WTC11 (cell line): Measurements from ENCODE around the gene GPR162. TPM values are rescaled to one million over a fixed set of nuclear protein-coding genes. Genes with fewer than 3 reads are reported as not detected.

Source experiments
- ATAC-seq: fragments of 200-7000 bp; cut with Tn5 transposase; 2 replicates; pipeline ENCODE4 v1.10.0; 2021; ENCODE audit warnings: mild to moderate bottlenecking, moderate library complexity
- CTCF ChIA-PET: fragments of 300-600 bp; sonication (Branson Sonifier 250); formaldehyde crosslinking; loops from one replicate; lab custom pipeline; 2021; ENCODE audit warnings: antibody characterized with exemption; lab: Charles Lee
- POLR2A ChIA-PET: fragments of 350-600 bp; sonication (Branson Sonifier 250); formaldehyde crosslinking; loops from one replicate; lab custom pipeline; 2021; ENCODE audit warnings: antibody characterized with exemption; lab: Charles Lee
- DNase-seq: peaks from one replicate; pipeline ENCODE4 v3.0.0; 2021; ENCODE audit warnings: low spot score
- H3K27ac Mint-ChIP-seq: 2 replicates; pipeline ENCODE4 v1.8.0; 2021; ENCODE audit warnings: mixed read lengths
- H3K27me3 Mint-ChIP-seq: 2 replicates; pipeline ENCODE4 v1.8.0; 2021; ENCODE audit warnings: low read depth, mild to moderate bottlenecking, moderate library complexity, mixed read lengths
- H3K36me3 Mint-ChIP-seq: 2 replicates; pipeline ENCODE4 v1.8.0; 2021; ENCODE audit warnings: mixed read lengths
- H3K4me1 Mint-ChIP-seq: 2 replicates; pipeline ENCODE4 v1.8.0; 2022; ENCODE audit warnings: mixed read lengths
- H3K4me3 Mint-ChIP-seq: 2 replicates; pipeline ENCODE4 v1.8.0; 2021; ENCODE audit warnings: mild to moderate bottlenecking, moderate library complexity, mixed read lengths
- H3K9me3 Mint-ChIP-seq: 2 replicates; pipeline ENCODE4 v1.8.0; 2021; ENCODE audit warnings: mixed read lengths
- AFF4 ChIP-seq: sonication (generic); formaldehyde crosslinking; IDR thresholded peaks from 2 replicates; pipeline ENCODE4 v1.8.1; 2023; ENCODE audit warnings: mild to moderate bottlenecking, missing genetic modification reagents, borderline replicate concordance
- CDX4 ChIP-seq: fragments of 250-450 bp; sonication (Bioruptor Pico); IDR thresholded peaks from 2 replicates; pipeline ENCODE4 v1.9.0; 2021; ENCODE audit warnings: moderate library complexity, mild to moderate bottlenecking, inconsistent platforms, borderline replicate concordance
- CREM ChIP-seq: sonication (generic); formaldehyde crosslinking; IDR thresholded peaks from 2 replicates; pipeline ENCODE4 v1.8.1; 2022; ENCODE audit warnings: mild to moderate bottlenecking, missing genetic modification reagents, moderate library complexity
- IRF2 ChIP-seq: sonication (generic); formaldehyde crosslinking; IDR thresholded peaks from 2 replicates; pipeline ENCODE4 v1.8.0; 2022; ENCODE audit warnings: low read depth, missing genetic modification reagents, borderline replicate concordance
- MXD4 ChIP-seq: fragments of 250-450 bp; sonication (Bioruptor Pico); IDR thresholded peaks from 2 replicates; pipeline ENCODE4 v1.8.0; 2021; ENCODE audit warnings: mild to moderate bottlenecking, moderate library complexity, borderline replicate concordance
- NR1H2 ChIP-seq: sonication (generic); formaldehyde crosslinking; IDR thresholded peaks from 2 replicates; pipeline ENCODE4 v1.9.0; 2021; ENCODE audit warnings: mild to moderate bottlenecking, moderate library complexity, missing genetic modification reagents
- PRRX2 ChIP-seq: fragments of 250-450 bp; sonication (Bioruptor Pico); IDR thresholded peaks from 2 replicates; pipeline ENCODE4 v1.8.0; 2021; ENCODE audit warnings: mild to moderate bottlenecking
- SMAD3 ChIP-seq: sonication (generic); formaldehyde crosslinking; IDR thresholded peaks from 2 replicates; pipeline ENCODE4 v1.8.0; 2022; ENCODE audit warnings: missing genetic modification reagents, mild to moderate bottlenecking, borderline replicate concordance
- SOX15 ChIP-seq: fragments of 250-450 bp; sonication (Bioruptor Pico); IDR thresholded peaks from 2 replicates; pipeline ENCODE4 v1.9.0; 2021; ENCODE audit warnings: mild to moderate bottlenecking
- TEAD4 ChIP-seq: sonication (generic); formaldehyde crosslinking; IDR thresholded peaks from 2 replicates; pipeline ENCODE4 v1.8.0; 2022; ENCODE audit warnings: mild to moderate bottlenecking, missing genetic modification reagents
- TP53 ChIP-seq: sonication (generic); formaldehyde crosslinking; IDR thresholded peaks from 2 replicates; pipeline ENCODE4 v1.8.1; 2023; ENCODE audit warnings: mild to moderate bottlenecking, missing genetic modification reagents
- ZBTB21 ChIP-seq: sonication (generic); formaldehyde crosslinking; IDR thresholded peaks from 2 replicates; pipeline ENCODE4 v1.8.1; 2023; ENCODE audit warnings: mild to moderate bottlenecking, missing genetic modification reagents, borderline replicate concordance
- ZNF121 ChIP-seq: sonication (generic); formaldehyde crosslinking; IDR thresholded peaks from 2 replicates; pipeline ENCODE4 v1.8.0; 2023; ENCODE audit warnings: missing genetic modification reagents
- ZNF263 ChIP-seq: sonication (generic); formaldehyde crosslinking; IDR thresholded peaks from 2 replicates; pipeline ENCODE4 v1.8.1; 2022; ENCODE audit warnings: low read depth, mild to moderate bottlenecking, moderate library complexity, missing genetic modification reagents
- ZNF317 ChIP-seq: sonication (generic); formaldehyde crosslinking; IDR thresholded peaks from 2 replicates; pipeline ENCODE4 v1.8.1; 2023; ENCODE audit warnings: low read depth, mild to moderate bottlenecking, moderate library complexity, missing genetic modification reagents, borderline replicate concordance
- ZNF425 ChIP-seq: fragments of 250-450 bp; sonication (Bioruptor Pico); conservative IDR thresholded peaks from 2 replicates; pipeline ENCODE4 v1.9.0; 2021; ENCODE audit warnings: mild to moderate bottlenecking
- ZNF512 ChIP-seq: sonication (generic); formaldehyde crosslinking; IDR thresholded peaks from 2 replicates; pipeline ENCODE4 v1.8.1; 2022; ENCODE audit warnings: missing genetic modification reagents, borderline replicate concordance
- total RNA-seq: library from RNA; stranded (reverse); gene quantifications from 3 replicates; pipeline ENCODE4 v1.2.3, GENCODE V29; 2021
- TF ChIP-seq, protein P1 (sequence below): sonication (generic); formaldehyde crosslinking; IDR thresholded peaks from 2 replicates; pipeline ENCODE4 v1.8.1; 2023; ENCODE audit warnings: mild to moderate bottlenecking, missing genetic modification reagents
- TF ChIP-seq, protein P2 (sequence below): fragments of 250-450 bp; sonication (Bioruptor Pico); IDR thresholded peaks from 2 replicates; pipeline ENCODE4 v2.1.2; 2022; ENCODE audit warnings: mild to moderate bottlenecking, moderate library complexity

GPR162 gene
- total RNA-seq, 1 experiment from 2014 or later, result 7.3 TPM

DNA sequence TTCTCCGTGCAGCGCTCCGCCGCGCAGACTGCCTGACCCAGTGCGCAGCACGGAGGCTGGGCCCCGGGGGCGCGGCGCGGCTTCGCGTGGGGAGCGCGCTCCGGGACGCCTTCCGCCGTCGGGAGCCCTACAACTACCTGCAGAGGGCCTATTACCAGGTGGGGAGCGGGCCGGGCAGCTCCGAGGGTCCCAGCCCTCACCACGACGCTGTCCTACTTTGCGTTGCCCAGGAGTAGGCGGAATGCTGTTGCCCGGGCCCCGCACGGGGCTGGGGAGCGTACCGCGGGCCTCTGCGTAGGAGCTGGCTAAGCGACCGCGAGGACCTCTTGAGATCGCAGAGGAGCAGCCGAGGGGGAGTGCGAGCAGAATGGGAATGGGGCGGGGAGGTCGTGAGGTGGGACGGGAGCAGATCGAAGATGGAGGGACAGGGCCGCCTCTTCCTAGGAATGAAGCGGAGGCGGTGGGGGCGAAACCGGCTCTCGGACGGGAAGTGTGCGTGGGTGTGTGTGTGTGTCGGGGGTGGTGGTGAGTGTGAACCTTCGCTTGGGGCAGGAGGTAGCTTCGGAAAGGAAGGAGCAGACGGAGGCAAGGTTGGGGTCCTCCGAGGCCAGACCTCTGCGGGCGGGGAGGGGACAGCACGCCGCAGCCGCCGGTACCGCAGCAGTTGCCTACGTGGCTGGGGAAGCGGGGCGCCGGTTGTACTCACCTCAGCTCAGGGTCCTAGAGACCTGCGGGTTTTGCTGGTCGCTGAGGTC lies 7.3 kb downstream of the GPR162 start (continued):
- TF ChIP-seq ZNF425 (CRISPR knock-in tag) (no peak), SOX15 (CRISPR knock-in tag) (no peak), ZNF121 (CRISPR knock-in tag) (no peak), ZBTB21 (CRISPR knock-in tag) (no peak), MXD4 (no peak), AFF4 (CRISPR knock-in tag) (no peak), NR1H2 (CRISPR knock-in tag) (no peak), TEAD4 (CRISPR knock-in tag) (no peak), ZNF317 (CRISPR knock-in tag) (no peak), CREM (CRISPR knock-in tag) (peak; percentile 50; the same call in 1 of the 2 replicates), PRRX2 (CRISPR knock-in tag) (no peak), ZNF512 (CRISPR knock-in tag) (0 out of 2 replicates have a peak, but pooled peaks have one; percentile 23), SMAD3 (CRISPR knock-in tag) (no peak)

GRCh38 chr12:6829536-6830220 lies 8.1 kb downstream of the GPR162 start:
- DNase-seq (peak; percentile 47), ATAC-seq (peak; percentile 26)
- Mint-ChIP-seq H3K4me1 (peaks cover 37% of the 10 kb centered on the region), H3K36me3 (peaks cover 35% of the 10 kb centered on the region), H3K27ac (peak overlapping the region; percentile 94), H3K27me3 (peaks cover 19% of the 10 kb centered on the region), H3K4me3 (peak overlapping the region; percentile 99), H3K9me3 (no peaks in the 10 kb centered on the region)
- CTCF ChIA-PET, result interaction anchor here (0.6 to 8.9 kb wide), 10 partner anchors 23 to 1883 kb away, joined by 3 to 110 read pairs (median 5); partner anchors contain the start of genes COPS7A, LAG3, MLF2 and PTMS
- POLR2A ChIA-PET, result interaction anchor here (0.5 to 1.9 kb wide), 5 partner anchors 19 to 379 kb away, joined by 3 to 7 read pairs (median 3); partner anchors contain the start of genes CDCA3 and PTMS
- TF ChIP-seq ZNF263 (CRISPR knock-in tag) (no peak), CDX4 (no peak), TP53 (CRISPR knock-in tag) (no peak), IRF2 (no peak)
- TF ChIP-seq, protein P1, sequence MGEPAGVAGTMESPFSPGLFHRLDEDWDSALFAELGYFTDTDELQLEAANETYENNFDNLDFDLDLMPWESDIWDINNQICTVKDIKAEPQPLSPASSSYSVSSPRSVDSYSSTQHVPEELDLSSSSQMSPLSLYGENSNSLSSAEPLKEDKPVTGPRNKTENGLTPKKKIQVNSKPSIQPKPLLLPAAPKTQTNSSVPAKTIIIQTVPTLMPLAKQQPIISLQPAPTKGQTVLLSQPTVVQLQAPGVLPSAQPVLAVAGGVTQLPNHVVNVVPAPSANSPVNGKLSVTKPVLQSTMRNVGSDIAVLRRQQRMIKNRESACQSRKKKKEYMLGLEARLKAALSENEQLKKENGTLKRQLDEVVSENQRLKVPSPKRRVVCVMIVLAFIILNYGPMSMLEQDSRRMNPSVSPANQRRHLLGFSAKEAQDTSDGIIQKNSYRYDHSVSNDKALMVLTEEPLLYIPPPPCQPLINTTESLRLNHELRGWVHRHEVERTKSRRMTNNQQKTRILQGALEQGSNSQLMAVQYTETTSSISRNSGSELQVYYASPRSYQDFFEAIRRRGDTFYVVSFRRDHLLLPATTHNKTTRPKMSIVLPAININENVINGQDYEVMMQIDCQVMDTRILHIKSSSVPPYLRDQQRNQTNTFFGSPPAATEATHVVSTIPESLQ, result no peak
- TF ChIP-seq, protein P2, sequence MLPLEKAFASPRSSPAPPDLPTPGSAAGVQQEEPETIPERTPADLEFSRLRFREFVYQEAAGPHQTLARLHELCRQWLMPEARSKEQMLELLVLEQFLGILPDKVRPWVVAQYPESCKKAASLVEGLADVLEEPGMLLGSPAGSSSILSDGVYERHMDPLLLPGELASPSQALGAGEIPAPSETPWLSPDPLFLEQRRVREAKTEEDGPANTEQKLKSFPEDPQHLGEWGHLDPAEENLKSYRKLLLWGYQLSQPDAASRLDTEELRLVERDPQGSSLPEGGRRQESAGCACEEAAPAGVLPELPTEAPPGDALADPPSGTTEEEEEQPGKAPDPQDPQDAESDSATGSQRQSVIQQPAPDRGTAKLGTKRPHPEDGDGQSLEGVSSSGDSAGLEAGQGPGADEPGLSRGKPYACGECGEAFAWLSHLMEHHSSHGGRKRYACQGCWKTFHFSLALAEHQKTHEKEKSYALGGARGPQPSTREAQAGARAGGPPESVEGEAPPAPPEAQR (CRISPR knock-in tag), result no peak
